Activated naive CD8-positive, alpha-beta T cell treated with anti-CD3 and anti-CD28 coated beads, Interleukin-2, amount 50 U/mL, for 24 hours (primary cell): ENCODE results near the gene NIN.
A peak's percentile ranks its signal among the peaks of the same experiment; 100 is the strongest.

Experiments used
- ATAC-seq: fragments of 150-1000 bp; cut with Tn5 transposase; one replicate; pipeline ENCODE4 v1.10.0; 2021
- DNase-seq: peaks from one replicate; pipeline ENCODE4 v3.0.0; 2021
- H3K27ac Mint-ChIP-seq: one replicate; pipeline ENCODE4 v1.8.0; 2021; ENCODE audit warnings: mild to moderate bottlenecking, mixed read lengths
- H3K27me3 Mint-ChIP-seq: one replicate; pipeline ENCODE4 v1.8.0; 2021; ENCODE audit warnings: mixed read lengths
- H3K36me3 Mint-ChIP-seq: one replicate; pipeline ENCODE4 v1.8.0; 2021; ENCODE audit warnings: low read depth, mixed read lengths
- H3K4me1 Mint-ChIP-seq: one replicate; pipeline ENCODE4 v1.8.0; 2021; ENCODE audit warnings: mixed read lengths
- H3K4me3 Mint-ChIP-seq: one replicate; pipeline ENCODE4 v1.8.0; 2021; ENCODE audit warnings: mild to moderate bottlenecking, moderate library complexity, mixed read lengths
- H3K9me3 Mint-ChIP-seq: one replicate; pipeline ENCODE4 v1.8.0; 2021; ENCODE audit warnings: mixed read lengths

NIN gene

DNA sequence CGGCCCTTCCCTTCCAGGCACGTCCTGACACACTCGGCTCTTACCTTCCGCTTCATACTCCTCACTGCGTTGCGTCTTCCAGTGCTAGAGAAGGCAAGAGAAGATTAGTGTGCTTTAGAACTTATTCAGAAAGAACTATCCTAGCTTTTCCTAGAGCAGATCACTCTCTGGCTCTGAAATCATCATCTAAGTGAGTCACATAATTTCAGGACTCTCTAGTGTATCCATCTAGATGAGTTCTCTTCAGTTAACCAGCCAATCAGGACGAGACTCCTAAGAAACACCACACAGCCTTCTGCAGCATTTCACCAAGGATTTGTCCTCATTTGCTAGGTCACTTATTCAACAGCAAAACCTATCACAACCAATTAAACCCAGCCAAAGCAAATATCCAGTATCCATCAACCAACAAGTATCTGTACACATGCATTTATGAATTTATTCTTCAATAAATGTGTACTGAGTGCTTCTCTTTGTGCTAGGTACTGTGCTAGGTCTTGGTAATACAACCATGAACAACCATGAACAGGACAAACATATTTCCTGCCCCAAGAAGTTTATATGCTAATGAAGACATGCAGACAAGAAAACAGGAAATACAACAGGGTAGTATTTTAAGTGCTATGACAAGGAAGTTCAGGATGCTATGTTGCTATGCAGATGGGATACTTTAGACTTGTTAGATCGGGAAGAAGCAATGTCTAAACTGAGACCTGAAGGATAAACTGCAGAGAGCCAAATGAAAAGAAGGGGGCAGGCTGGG, 52.1 kb downstream of the NIN start:
- ATAC-seq (no peak), DNase-seq (no peak)
- H3K4me1 Mint-ChIP-seq, result peaks cover 36% of the 10 kb centered on the region
- H3K4me3 Mint-ChIP-seq, result no peak overlapping the region
- no peaks in the 10 kb centered on the region for H3K27me3 Mint-ChIP-seq
- H3K27ac Mint-ChIP-seq, result peak overlapping the region; percentile 5
- H3K9me3 Mint-ChIP-seq, result no peaks in the 10 kb centered on the region
- peaks cover 22% of the 10 kb centered on the region for H3K36me3 Mint-ChIP-seq

DNA sequence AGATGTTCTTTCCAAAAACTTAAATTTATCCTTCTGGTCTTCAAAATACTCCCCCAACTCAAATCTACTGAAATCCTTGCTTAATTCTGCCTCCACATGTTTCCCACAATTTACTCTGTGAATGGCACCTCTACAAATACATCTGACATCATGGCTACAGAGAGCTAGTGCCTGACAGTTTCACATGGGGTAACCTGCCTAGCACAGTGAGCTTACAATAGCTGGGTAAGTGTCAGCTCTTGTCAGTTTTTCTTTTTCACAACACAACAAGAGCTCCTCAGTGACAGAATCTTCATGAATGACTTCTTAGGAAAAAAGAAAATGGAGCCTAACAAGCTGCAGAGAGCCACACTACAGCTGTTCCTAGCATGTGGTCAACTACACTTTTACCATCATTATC, 54.4 kb downstream of the NIN start:
- peaks cover 41% of the 10 kb centered on the region for H3K36me3 Mint-ChIP-seq
- H3K4me1 Mint-ChIP-seq, result peaks cover 28% of the 10 kb centered on the region
- H3K4me3 Mint-ChIP-seq, result no peak overlapping the region
- H3K27ac Mint-ChIP-seq, result no peak overlapping the region
- ATAC-seq (no peak), DNase-seq (no peak)
- H3K27me3 Mint-ChIP-seq, result no peaks in the 10 kb centered on the region
- H3K9me3 Mint-ChIP-seq, result no peaks in the 10 kb centered on the region

DNA sequence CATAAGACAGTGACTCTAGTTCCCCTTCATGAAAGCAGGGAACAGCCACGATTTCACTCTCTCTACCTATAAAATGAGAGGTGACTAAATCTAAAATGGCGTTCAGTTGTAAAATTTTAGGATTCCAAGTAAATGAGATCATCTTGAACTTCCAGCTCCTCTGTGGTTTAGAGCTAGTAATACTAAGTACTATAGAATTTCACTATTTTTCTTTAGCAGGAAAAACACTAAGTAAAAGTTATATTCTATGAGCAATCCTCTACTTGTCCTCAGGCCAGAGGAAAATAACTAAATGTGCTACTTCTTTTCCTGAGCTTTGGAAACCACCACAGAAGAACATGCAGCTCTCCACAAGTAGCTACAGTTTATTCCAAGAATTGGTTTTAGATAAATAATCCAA, 55.6 kb downstream of the NIN start:
- no peak for ATAC-seq
- no peaks in the 10 kb centered on the region for H3K27me3 Mint-ChIP-seq
- peaks cover 47% of the 10 kb centered on the region for H3K36me3 Mint-ChIP-seq

DNA sequence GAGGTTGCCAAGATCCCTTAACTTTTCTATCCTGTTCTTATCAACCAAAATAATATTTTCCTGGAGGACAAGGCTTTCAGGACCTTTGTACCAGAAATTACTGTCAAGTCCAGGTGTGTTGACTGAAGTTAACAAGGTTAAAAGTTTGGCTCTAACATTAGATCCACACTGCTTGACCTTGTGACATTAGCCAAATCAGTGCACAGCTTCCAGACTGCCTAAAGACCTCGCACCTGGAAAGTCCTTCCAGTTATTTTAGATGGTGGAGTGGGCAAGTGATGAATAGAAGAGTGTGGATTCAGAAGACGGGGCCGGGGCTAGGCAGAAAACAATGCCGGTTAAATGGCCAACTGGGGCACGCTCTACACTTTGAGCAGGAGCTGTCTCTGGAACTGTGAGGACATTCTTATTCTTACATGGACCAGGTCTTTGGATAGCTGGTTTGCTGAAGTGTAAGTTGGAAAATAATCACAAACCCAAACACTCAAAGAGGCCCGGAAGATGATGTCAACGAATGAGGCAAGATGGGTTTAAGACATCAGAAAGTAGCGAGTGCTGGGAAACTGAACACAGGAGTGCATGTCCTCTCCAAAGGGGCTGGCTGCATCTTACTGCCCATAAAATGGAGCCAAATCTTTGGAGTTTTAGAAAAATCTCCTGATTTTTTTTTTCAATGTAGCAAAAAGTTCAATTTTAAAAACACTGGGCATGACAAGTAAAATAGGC, 56.3 kb downstream of the NIN start:
- H3K4me3 Mint-ChIP-seq, result no peak overlapping the region
- ATAC-seq (no peak), DNase-seq (no peak)
- peaks cover 53% of the 10 kb centered on the region for H3K36me3 Mint-ChIP-seq
- no peak overlapping the region for H3K27ac Mint-ChIP-seq
- H3K9me3 Mint-ChIP-seq, result no peaks in the 10 kb centered on the region
- H3K4me1 Mint-ChIP-seq, result peaks cover 23% of the 10 kb centered on the region
- H3K27me3 Mint-ChIP-seq, result no peaks in the 10 kb centered on the region

More for the DNA sequence above, 55.6 kb downstream of the NIN start:
- Mint-ChIP-seq H3K4me1 (peaks cover 24% of the 10 kb centered on the region), H3K9me3 (no peaks in the 10 kb centered on the region), H3K27ac (no peak overlapping the region), H3K4me3 (no peak overlapping the region)
- no peak for DNase-seq

DNA sequence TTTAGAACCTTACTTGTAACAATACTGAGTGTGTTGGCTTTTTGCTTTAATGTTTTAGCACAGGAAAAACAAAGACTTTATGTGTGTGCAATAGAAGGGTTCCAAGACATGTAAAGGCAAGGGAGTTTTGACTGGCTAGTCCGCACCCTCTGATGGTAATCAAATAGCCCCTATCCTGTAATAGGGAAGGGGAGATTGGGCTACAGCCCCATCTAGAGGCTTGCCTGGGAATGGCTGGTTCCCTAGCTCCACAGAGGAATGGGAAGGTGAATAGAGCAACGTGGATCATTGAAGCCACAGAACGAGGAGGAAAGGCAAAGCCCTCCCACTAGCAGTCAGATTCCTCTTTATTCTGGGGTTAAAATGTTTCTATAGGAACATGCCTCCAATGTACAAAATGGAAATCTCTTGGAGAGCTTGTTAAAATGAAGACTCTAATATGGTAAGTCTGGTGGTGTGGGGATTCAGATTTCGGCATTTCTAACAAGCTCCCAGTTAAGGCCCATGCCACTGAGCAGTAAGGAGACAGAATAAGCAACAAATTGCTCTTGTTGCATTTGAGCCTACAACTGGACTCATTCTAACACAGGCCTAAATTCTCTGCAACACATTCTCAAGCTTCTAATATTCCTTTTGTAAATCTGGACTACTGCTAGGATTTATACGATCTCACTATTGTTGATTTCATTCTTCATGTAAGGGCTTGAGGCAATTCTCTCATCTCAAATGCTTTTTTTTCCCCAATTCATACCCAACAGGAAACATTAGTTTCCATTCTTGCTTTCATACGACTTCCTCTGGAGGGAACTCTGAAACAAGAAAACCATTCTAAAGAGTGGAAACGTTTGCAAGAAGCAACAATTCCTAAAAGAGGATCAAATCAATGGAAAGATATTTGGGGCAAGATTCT, 57.1 kb downstream of the NIN start:
- Mint-ChIP-seq H3K27me3 (no peaks in the 10 kb centered on the region), H3K4me3 (no peak overlapping the region), H3K9me3 (no peaks in the 10 kb centered on the region), H3K4me1 (peaks cover 19% of the 10 kb centered on the region), H3K36me3 (peaks cover 56% of the 10 kb centered on the region), H3K27ac (no peak overlapping the region)
- no peak for ATAC-seq
- peak; percentile 43 for DNase-seq

DNA sequence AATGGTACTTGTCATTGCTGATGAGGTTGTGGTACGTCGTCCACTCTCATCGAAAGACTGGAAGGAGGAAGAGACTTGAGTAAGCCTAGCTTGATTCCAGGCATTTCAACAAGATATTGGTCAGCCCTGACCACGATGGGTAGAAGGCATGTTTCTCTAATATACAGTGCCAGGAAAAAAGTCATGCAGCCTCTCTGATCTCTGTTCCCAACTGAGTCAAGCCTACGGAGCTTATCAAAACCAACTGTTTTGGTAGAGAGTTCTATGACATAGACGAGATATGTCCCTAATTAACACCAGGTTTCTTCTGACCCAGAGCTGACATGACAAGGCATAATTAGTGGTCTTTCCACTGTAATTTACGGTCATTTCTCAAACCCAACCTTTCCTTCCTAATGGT, 58.5 kb downstream of the NIN start:
- ATAC-seq, result no peak
- Mint-ChIP-seq H3K27ac (no peak overlapping the region), H3K9me3 (no peaks in the 10 kb centered on the region), H3K4me1 (peaks cover 14% of the 10 kb centered on the region), H3K4me3 (no peak overlapping the region), H3K36me3 (peaks cover 66% of the 10 kb centered on the region), H3K27me3 (no peaks in the 10 kb centered on the region)
- no peak for DNase-seq

DNA sequence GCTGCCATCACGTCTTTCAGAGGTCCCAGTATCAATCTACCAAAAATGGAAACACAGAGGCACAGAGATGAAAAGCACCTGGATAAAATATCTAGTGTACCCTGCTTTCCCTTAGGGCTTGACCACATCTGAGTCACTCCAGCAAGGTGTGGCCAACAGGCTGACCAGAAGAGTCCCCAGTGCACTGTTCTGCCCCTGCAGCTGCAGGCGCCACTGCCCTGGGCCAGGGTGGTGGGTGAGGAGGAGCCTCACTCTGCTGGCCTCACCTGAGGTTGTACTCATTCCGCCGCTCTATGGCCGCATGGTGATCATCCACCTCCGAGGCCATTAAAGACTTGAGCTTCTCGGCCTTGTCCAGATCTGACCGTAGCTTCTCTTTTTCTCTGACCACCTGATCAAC, 60.4 kb downstream of the NIN start:
- DNase-seq (no peak), ATAC-seq (no peak)
- Mint-ChIP-seq H3K36me3 (peaks cover 66% of the 10 kb centered on the region), H3K27me3 (no peaks in the 10 kb centered on the region), H3K4me1 (peaks cover 15% of the 10 kb centered on the region), H3K4me3 (no peak overlapping the region), H3K9me3 (no peaks in the 10 kb centered on the region), H3K27ac (no peak overlapping the region)

DNA sequence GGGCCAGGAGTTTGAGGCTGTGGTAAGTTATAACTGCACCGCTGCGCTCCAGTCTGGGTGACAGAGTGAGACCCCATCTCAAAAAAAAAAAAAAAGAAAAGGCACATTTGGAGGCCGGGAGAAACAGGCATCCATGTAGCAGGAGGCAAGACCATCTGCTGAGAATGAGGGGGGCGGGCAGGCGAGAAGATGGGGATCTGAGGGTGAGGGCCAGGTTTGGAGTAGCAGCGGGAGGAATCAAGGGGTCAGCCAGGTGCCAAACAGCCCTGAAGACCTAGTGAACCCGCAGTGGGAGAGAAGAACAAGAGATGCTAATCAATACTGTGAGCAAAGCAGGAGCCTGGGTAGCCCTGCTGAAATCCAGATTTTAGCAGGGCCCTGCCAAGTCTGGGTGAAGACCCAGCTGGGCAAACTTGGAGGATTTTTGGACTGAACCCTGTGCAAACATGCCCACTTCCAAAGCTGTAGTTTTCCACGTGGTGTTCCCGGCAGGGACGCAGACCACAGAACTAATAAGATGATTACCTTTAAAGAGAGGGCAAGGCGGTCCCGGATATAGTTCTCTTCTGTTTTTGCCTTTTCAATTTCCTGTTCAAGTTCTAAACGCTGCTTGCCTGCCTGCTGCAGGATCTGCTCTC, 61.0 kb downstream of the NIN start:
- Mint-ChIP-seq H3K4me1 (peaks cover 12% of the 10 kb centered on the region), H3K27me3 (no peaks in the 10 kb centered on the region), H3K4me3 (no peak overlapping the region), H3K36me3 (peaks cover 65% of the 10 kb centered on the region), H3K27ac (no peak overlapping the region), H3K9me3 (no peaks in the 10 kb centered on the region)
- DNase-seq (no peak), ATAC-seq (no peak)

DNA sequence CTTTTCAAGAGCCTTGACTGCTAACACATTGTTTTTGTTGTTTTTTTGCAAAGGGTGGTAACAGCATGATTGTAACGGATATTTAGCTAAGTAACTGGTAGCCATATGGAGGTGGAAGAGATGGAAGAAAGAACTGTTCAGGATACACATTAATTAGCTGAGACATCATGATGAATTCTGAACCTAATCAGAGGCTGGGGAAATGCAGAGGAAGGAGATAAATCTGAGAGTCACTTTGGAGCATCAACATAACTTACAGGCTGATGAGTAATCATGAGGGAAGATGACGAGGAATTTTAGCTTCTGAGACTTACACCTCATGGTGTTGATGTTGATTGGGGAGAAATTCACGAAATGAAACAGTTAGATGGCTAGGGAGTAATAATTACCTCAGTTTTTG, 62.3 kb downstream of the NIN start:
- Mint-ChIP-seq H3K27me3 (no peaks in the 10 kb centered on the region), H3K27ac (no peak overlapping the region), H3K36me3 (peaks cover 65% of the 10 kb centered on the region), H3K9me3 (no peaks in the 10 kb centered on the region), H3K4me3 (no peak overlapping the region), H3K4me1 (peaks cover 5% of the 10 kb centered on the region)
- ATAC-seq, result no peak
- no peak for DNase-seq

DNA sequence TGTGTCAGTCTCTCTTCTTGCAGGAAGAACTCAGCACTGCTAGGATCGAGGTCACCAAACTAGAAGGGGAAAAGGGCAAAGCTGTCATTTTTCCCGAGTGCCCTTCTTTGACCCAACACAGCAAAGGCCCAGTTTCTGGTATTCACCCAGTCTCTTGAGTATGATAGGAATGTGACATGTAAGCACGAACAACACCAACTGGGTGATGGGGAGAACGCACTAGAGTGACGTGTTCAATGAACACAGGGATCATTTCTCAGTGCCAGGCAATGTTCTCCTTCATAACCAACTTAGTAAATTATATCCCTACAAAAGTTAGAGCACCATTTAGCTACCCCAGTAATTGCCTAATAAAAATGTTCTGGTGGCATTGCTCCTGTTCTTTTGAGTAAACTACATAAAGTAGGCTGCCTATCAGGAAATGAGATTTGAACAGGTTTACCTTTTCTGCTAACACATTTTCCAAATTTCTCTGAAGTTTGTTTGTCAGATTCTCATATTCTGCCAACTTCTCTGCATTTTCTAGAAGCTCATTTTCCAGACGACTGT, 64.5 kb downstream of the NIN start:
- Mint-ChIP-seq H3K9me3 (no peaks in the 10 kb centered on the region), H3K4me3 (no peak overlapping the region), H3K36me3 (peaks cover 61% of the 10 kb centered on the region), H3K27ac (peak overlapping the region; percentile 26), H3K4me1 (peaks cover 25% of the 10 kb centered on the region), H3K27me3 (no peaks in the 10 kb centered on the region)
- ATAC-seq, result no peak
- DNase-seq, result no peak

DNA sequence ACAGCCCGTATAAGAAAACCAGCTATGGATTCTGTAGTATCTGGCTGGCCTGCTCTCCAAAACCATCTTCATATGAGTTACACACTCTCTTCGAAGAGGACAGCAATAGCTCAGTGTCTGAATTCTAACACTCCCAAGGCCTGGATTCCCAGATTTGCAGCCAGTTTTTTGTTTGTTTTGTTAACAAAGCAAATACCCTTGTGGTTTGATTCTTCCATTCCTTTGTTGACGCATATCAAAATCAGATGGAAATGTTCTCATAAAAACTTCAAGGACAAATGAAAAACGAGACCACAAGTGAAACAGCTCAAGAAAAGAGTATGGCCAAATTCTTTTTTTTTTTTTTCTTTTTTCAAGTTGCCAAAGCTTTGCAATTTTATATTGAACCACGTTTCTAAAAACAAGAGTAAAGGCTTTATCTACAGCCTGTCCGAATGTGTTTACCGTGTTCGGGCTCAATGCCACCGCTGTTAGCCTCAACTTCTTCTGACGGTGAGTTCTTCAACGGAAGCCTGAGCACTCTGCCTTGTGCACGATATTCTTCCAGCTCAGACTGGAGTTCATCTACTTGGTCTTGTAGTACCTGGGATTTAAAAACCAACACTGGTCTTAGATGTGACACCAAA, 67.5 kb downstream of the NIN start:
- H3K36me3 Mint-ChIP-seq, result peaks cover 64% of the 10 kb centered on the region
- DNase-seq, result no peak
- H3K4me1 Mint-ChIP-seq, result peaks cover 35% of the 10 kb centered on the region
- no peak for ATAC-seq
- H3K27ac Mint-ChIP-seq, result peak overlapping the region; percentile 85
- no peak overlapping the region for H3K4me3 Mint-ChIP-seq
- no peaks in the 10 kb centered on the region for H3K9me3 Mint-ChIP-seq
- no peaks in the 10 kb centered on the region for H3K27me3 Mint-ChIP-seq

DNA sequence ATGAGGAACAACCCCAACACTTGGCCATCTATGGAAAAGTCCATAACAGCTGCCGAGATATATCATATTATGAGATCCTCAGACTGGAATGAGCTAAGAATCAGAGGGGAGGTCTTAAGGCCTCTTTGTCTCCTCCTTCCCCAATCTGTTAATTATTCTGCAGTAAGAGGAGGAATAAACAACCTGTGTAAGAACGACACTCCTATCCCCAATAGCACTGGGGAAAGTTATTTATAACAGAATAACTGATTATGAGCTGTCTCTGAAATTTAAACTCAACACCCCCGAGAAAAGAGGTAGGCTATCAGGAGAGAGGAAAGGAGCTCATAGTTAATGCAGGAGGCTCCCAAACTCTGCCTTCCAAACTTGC, 68.0 kb downstream of the NIN start:
- H3K27me3 Mint-ChIP-seq, result no peaks in the 10 kb centered on the region
- ATAC-seq (no peak), DNase-seq (no peak)
- no peak overlapping the region for H3K4me3 Mint-ChIP-seq
- no peaks in the 10 kb centered on the region for H3K9me3 Mint-ChIP-seq
- peaks cover 35% of the 10 kb centered on the region for H3K4me1 Mint-ChIP-seq
- peak overlapping the region; percentile 85 for H3K27ac Mint-ChIP-seq
- H3K36me3 Mint-ChIP-seq, result peaks cover 58% of the 10 kb centered on the region

DNA sequence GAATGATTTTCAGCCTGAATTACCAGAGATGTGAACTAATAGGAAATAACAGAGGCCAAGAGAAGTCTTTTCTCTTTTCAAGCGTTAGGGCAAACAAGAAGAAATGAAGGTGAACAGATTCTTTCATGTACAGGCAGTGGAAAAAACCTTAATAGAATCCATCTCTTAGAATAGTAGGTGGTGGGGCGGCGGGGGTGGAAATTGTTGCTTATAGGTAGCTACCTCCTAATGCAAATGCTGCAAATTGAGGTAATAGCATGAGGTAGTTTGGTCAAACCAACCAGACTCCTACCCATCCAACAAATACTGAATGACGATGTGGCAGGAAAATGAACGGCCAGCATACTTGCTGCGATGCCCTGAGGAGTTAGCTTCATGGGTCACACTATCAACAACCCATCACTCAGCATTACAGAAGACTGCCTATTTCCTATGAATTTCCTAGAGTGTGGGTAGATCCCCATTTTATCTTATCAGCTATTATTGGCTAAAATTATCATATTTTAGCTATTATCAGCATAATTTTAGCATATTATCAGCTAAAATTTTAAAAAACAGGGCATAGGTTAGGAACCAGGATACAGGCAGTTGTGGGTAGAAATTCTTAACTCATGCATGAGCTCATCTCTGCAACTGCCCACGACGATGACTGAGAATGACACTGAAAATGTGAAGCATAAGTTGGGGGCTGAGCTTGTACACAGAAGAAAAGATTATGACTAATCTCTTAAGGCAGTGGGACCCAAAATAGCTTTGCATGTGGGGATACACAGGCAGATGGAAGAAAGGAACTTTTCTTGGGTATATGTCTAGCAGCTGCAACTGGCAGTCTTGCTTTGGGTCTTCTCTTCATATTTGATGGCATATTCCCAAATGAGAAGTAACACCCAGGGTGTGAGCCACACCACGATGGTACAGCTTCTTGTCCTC, 68.7 kb downstream of the NIN start:
- Mint-ChIP-seq H3K4me3 (no peak overlapping the region), H3K27ac (peak overlapping the region; percentile 85), H3K9me3 (no peaks in the 10 kb centered on the region), H3K4me1 (peaks cover 35% of the 10 kb centered on the region), H3K27me3 (no peaks in the 10 kb centered on the region), H3K36me3 (peaks cover 58% of the 10 kb centered on the region)
- DNase-seq, result peak; percentile 42
- ATAC-seq, result peak; percentile 98
